WTC11 (cell line): Measurements from ENCODE around the gene PDZD2.

ENCODE experiments used
- CTCF ChIP-seq: fragments of 200-600 bp; IDR thresholded peaks from 2 replicates; pipeline ENCODE4 v1.8.0; 2022; ENCODE audit warnings: antibody characterized with exemption
- ZNF317 ChIP-seq: sonication (generic); formaldehyde crosslinking; IDR thresholded peaks from 2 replicates; pipeline ENCODE4 v1.8.1; 2023; ENCODE audit warnings: low read depth, mild to moderate bottlenecking, moderate library complexity, missing genetic modification reagents, borderline replicate concordance

GRCh38 chr5:31901807-31902530, 263.0 kb downstream of the PDZD2 start:
- TF ChIP-seq CTCF, result no peak
- TF ChIP-seq ZNF317, result no peak
